OCI-LY1 (cell line): ENCODE data around the gene CDC6.

Source experiments
- EZH2 ChIP-seq: fragments of 200-600 bp; sonication (generic), shearing (Covaris generic); IDR thresholded peaks from 2 replicates; pipeline ENCODE4 v1.8.0; 2017; ENCODE audit warnings: borderline replicate concordance, mixed run types, mild to moderate bottlenecking, antibody characterized with exemption, low read length, moderate library complexity, mixed read lengths
- TF ChIP-seq, protein P1 (sequence below): fragments of 200-600 bp; sonication (generic), shearing (Covaris generic); IDR thresholded peaks from 2 replicates; pipeline ENCODE4 v1.5.1; 2017; ENCODE audit warnings: mild to moderate bottlenecking, antibody characterized with exemption, low read length, moderate library complexity, mixed read lengths

DNA sequence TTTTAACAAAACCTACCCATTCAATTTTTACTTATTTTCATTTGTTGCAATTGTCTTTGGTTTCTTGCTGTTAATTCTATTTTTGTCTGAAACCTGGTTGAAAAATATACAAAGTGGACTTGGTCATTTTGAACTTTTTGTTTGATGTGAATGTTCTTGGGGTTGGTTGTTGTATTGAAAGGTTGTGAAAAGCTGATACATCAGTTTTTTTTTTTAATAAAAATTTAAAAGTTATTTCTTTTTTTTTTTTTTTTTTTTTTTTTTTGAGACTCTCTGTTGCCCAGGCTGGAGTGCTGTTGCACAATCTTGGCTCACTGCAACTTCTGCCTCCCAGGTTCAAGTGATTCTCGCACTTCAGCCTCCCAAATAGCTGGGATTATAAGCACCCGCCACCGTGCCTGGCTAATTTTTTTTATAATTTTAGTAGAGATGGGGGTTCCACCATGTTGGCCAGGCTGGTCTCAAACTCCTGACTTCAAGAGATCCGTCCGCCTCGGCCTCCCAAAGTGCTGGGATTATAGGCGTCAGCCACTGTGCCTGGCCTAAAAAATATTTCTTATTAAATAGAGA, 39.7 kb upstream of the CDC6 start:
- TF ChIP-seq, protein P1, sequence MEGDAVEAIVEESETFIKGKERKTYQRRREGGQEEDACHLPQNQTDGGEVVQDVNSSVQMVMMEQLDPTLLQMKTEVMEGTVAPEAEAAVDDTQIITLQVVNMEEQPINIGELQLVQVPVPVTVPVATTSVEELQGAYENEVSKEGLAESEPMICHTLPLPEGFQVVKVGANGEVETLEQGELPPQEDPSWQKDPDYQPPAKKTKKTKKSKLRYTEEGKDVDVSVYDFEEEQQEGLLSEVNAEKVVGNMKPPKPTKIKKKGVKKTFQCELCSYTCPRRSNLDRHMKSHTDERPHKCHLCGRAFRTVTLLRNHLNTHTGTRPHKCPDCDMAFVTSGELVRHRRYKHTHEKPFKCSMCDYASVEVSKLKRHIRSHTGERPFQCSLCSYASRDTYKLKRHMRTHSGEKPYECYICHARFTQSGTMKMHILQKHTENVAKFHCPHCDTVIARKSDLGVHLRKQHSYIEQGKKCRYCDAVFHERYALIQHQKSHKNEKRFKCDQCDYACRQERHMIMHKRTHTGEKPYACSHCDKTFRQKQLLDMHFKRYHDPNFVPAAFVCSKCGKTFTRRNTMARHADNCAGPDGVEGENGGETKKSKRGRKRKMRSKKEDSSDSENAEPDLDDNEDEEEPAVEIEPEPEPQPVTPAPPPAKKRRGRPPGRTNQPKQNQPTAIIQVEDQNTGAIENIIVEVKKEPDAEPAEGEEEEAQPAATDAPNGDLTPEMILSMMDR, result no peak
- no peak for TF ChIP-seq EZH2
